Dedifferentiated amniotic fluid mesenchymal stem cell (primary cell): ENCODE measurements around the gene RALBP1.
"Not testable (repeated sequence)": the region's sequence is repeated elsewhere in the genome, so short reads cannot be mapped to it uniquely, and the experiment has no call there.

Source experiments
- DNase-seq: peaks from one replicate; pipeline ENCODE4 v3.0.0-alpha.2; 2016; ENCODE audit errors: extremely low spot score

The RALBP1 gene

DNA sequence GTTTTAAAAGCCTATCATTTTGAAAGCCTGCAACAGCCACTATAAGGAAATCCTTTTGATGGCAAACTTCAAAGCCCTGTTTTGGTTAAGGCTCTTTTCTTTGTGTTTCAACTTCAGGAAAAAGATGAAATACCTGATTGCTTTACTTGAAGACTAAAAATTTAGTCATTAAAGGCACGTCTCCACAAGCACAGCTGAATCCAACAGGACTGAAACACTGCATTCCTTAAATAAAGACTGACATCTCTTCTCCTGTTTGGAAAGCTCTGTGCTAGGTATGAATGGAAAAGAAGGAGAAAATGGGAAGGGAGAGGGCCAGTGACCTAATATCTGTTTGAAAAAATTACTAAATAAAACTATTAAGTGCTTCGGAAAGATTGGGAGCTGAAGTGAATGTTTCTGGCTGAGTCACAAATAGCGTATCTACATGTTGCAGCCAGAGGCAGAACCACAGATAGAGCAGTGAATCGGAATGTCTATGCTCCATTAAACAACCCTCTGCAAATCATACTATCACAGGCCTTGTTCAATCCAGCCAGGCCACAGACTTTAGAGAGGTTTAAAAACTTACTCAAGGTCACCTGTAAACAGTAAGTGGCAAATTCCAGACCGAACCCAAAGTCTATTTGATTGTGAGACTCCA, 21.1 kb upstream of the RALBP1 start:
- DNase-seq: no peak

GRCh38 chr18:9455718-9456511, 19.4 kb upstream of the RALBP1 start:
- DNase-seq: no peak

DNA sequence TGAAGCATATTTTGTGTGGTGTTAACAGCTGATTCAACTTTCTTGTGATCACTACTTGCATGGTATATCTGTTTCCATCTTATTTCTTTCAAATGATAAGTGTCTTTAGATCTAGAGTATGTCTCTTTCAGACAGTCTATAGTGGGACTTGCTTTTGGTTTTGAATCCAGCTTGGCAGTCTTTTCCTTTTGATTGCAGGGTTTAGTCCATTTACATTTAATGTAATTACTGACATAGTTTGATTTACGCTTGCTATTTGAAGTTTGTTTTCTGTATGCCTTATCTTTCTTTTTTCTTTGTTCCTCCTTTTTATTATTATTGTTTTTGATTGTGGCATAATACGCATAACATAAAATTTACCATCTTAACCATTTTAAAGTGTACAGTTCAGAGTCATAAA, 9.2 kb upstream of the RALBP1 start:
- no peak for DNase-seq

DNA sequence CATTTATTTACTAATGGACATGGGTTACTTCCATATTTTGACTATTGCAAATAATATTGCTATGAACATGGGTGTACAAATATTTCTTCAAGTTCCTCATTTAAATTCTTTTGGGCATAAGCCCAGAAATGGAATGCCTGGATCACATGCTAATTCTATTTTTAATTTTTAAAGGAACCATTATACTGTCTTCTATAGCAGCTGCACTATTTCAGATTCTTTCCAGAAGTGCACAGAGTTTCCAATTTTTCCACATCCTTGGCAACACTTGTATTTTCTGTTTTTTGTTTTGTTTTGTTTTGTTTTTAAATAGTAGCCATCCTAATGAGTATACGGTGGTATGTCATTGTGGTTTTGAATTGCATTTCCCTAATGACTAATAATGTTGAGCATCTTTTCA, 8.5 kb upstream of the RALBP1 start:
- DNase-seq: no peak

- DNase-seq: no peak
Measured at GRCh38 chr18:9468998-9469397, 6.3 kb upstream of the RALBP1 start.

- no peak for DNase-seq
Measured at GRCh38 chr18:9469685-9470084, 5.6 kb upstream of the RALBP1 start.

DNA sequence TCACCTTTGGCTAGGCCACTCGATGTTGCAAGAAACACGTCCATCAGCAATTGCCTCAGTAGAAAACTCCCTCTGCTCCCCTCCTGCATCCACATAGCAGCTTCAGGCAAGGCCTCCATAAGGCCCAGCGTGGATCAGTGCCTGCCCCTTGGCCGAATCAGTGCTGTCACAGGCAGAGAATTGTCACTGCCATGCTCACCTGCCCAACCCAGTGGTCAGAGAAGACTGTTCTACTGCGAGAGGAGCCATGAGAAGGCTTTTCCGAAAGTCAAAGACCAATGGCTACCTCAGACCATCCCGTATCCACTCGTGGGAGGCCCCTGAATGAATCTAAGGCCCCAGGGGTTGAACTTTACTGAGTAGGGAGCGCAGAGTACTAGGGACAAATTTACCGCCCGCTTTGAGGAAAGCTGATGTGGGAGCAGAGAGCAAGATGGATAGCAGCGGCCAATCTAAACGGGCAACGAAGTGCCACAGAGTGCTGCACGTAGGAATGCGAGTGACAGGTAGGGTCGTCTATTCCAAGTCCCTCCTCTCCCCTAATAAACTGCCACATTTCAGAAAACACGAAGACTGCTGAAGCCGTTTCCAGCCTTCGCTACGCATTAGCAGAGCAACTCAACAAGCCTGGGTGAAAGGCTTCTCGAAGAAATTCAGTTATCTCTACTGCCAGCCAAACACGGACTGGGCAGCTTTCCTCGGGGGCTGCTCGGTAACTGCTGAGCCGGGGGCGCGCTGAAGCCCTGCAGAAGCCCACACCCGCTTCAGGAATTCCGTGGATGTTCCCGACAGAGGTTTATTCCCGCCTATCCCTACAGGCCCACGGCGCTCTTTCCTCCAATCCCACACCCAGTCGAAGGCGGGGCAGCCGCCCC, 968 bp upstream of the RALBP1 start:
- DNase-seq: peak; percentile 68

DNA sequence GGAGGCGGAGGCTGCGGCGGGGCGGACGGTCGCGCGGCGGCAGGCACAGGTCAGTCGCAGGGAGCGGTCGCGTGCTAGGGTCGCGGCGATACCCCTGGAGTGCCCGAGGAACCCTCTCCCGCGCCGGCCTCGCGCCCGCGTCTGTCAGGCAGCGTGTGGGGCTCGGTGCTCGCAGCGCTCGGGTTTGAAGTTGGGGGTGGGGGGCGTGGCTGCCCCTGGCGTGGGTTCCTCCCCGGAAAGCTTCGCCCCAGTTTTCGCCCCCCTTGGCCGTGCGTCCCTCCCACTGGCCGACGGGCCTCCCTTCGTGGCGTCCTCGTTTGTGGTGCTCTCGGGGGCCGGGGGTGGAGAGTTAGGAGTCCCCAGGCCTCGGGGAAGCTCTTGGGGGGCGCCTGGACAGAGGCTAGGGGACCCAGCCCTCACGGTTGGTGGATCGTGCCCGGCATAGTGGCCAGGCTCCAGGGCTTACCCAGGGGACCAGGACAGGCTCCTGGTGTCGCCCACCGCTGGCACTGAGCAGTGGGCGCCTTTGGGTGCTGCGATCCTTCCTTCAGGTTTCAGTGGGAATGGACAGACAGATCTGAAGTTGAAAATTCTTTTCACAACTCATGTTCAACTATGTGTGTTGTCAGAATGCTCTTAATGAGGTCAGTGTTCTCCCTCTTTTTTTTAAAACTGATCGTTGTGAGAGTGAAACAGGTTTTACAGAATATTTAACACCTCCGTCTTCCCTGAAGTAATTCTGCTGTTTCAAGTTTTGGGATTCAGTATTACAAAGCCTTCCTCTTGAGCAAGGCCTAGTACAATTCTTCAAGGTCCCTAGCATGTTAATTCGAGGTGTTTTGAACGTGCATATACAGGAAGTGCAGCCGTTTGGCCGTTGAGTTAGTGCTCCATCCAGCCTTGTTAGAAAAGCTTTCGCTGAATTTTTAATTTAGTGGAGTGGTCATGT, 604 bp downstream of the RALBP1 start:
- DNase-seq: no peak

DNA sequence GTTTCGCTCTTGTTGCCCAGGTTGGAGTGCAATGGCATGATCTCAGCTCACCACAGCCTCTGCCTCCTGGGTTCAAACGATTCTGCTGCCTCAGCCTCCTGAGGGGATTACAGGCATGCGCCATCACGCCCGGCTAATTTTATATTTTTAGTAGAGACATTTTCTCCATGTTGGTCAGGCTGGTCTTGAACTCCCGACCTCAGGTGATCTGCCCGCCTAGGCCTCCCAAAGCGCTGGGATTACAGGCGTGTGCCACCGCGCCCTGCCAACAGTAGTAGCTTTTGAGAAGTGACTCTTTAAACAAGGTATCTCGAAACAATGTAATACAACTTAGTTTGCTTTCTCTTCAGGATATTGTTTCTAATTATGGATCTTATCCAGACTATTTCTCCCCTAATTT, 1.6 kb downstream of the RALBP1 start:
- DNase-seq: not testable (repeated sequence)

DNA sequence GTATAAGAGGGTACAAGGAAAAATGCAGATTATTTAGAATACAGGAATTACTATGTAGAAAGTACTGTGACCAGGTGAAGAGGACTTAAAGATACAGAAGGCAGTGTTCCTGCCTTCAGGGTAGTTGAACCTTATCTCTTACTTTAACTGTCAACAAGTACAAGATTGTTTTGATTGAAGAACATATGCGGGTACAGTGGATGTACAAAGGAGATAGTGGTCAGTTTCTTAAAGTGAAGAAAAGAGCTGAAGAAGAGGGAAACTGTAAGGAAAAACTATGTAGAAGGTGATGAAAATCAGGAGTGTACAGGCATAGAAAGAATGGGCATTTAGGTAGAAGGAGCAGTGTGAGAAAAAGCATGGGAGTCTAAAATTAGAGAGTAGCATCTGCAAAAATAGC, 2.2 kb downstream of the RALBP1 start:
- DNase-seq: no peak

GRCh38 chr18:9478545-9478944, 3.2 kb downstream of the RALBP1 start:
- DNase-seq: no peak

DNA sequence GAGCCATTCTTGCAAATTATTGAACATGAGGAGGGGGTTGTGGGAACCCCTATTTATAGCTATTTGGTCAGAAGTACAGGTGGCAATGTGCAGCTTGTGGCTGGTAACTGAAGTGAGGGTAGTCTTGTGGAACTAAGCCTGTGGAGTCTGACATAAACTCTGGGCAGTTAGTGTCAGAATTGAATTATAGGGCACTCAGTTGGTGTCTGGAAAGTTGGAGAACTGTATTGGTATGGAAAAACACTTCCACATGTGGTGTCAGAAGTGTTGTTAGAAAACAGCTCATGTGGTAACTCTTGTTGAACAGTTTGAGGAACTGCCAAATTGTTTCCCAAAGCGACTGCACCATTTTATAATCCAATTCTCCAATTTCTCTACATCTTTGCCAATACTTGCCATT, 7.5 kb downstream of the RALBP1 start:
- DNase-seq: no peak

GRCh38 chr18:9483526-9483925, 8.2 kb downstream of the RALBP1 start:
- DNase-seq: no peak

- DNase-seq: not testable (repeated sequence)
Measured at GRCh38 chr18:9484856-9485255, 9.5 kb downstream of the RALBP1 start.

DNA sequence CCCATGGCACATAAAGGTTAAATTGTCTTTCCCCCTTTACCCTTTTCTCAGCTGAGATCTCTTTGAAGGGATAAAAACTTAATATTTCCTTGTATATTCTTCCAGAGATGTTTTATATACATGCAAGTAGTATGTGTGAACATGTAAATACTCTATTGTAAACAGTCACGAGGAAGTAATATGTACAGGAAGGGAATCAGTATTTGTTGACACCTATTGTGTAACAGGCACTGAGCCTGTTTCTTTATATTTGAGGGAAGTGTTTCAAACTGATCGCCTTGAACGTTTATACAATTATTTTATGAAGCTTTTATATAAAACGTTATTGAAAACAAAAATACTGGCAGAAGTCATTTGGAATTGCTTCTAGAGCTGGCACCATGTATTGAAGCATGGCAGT, 13.2 kb downstream of the RALBP1 start:
- DNase-seq: no peak

DNA sequence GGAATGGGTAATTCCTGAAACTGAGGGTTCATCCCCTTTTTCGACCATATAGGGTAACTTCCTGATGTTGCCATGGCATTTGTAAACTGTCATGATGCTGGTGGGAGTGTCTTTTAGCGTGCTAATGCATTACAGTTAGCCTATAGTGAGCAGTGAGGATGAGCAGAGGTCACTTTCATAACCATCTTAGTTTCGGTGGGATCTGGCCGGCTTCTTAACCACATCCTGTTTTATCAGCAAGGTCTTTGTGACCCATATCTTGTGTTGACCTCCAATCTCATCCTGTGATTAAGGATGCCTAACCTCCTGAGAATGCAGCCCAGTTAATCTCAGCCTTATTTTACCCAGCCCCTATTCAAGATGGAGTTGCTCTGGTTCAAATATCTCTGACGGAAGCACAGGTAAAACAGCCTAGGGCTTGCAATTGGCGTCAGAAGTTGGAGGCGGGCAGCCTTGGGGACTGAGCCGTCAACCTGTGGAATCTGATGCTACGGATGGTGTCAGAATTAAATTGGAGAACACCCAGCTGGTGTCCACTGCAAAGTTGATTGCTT, 19.5 kb downstream of the RALBP1 start:
- DNase-seq: no peak

DNA sequence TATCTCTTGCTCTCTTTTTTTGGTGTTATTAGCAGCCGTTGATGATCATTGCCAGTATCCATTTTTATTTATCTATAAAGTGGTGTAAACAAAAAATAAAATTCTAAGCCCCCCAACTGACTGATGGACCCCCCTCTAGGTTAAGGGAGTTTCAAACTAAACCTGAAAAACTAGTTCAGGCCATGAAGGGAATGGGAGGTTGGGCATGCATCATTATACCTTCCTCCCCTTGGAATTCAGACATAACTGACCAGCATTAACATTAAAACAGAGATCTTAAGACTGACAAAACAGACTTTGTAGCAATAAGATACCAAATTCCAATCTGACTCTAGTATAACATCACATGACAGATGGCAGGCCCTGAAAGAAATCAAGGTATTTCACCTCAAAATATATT, 20.2 kb downstream of the RALBP1 start:
- DNase-seq: no peak

GRCh38 chr18:9495916-9496705, 20.8 kb downstream of the RALBP1 start:
- DNase-seq: no peak

- no peak for DNase-seq
Measured at GRCh38 chr18:9506046-9506792, 30.9 kb downstream of the RALBP1 start.
